ENCODE results near the gene CRB2. TPM values are rescaled to one million over a fixed set of nuclear protein-coding genes. Genes with fewer than 3 reads are reported as not detected.

The CRB2 gene
- total RNA-seq, 1 experiment from 2014 or later, result 3.6 TPM

DNA sequence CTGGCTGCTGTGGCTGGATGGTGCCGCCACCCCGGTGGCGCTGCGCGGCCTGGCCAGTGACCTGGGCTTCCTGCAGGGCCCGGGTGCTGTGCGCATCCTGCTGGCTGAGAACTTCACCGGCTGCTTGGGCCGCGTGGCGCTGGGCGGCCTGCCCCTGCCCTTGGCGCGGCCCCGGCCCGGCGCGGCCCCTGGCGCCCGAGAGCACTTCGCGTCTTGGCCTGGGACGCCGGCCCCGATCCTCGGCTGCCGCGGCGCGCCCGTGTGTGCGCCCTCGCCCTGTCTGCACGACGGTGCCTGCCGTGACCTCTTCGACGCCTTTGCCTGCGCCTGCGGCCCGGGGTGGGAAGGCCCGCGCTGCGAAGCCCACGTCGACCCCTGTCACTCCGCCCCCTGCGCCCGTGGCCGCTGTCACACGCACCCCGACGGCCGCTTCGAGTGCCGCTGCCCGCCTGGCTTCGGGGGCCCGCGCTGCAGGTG is 17.5 kb downstream of the CRB2 start:
- Histone ChIP-seq H3K4ac (ENCODE audit: low read depth, low read length) (no peak overlapping the region), H3K27me3 (ENCODE audit: insufficient read depth, low read length) (no peaks in the 10 kb centered on the region; the same call in 1 of the 2 replicates), H4K8ac (replicated peaks; ENCODE audit: insufficient read length, low read depth, low read length) (no peak overlapping the region), H3K9ac (ENCODE audit: extremely low read depth, insufficient read length, low read length) (no peak overlapping the region), H3K9me3 (ENCODE audit: control insufficient read depth, low read depth, low read length) (no peaks in the 10 kb centered on the region), H3T11ph (ENCODE audit: low read length) (no peak overlapping the region), H2BK20ac (ENCODE audit: low read depth, low read length, poor library complexity, severe bottlenecking) (no peak overlapping the region), H4K20me1 (ENCODE audit: control insufficient read depth, insufficient read depth, insufficient read length) (no peaks in the 10 kb centered on the region), H3K18ac (ENCODE audit: insufficient read length, low read depth, low read length) (no peak overlapping the region), H3K23ac (ENCODE audit: insufficient read length, low read depth, low read length) (no peak overlapping the region), H3K4me1 (ENCODE audit: insufficient read depth, low read length) (no peaks in the 10 kb centered on the region), H2BK15ac (ENCODE audit: low read depth, low read length) (no peak overlapping the region), H3K14ac (ENCODE audit: insufficient read depth, low read length) (no peak overlapping the region; the same call in 1 of the 2 replicates), H2AK5ac (ENCODE audit: insufficient read length, low read length) (no peak overlapping the region), H2AFZ (ENCODE audit: low read length) (no peak overlapping the region), H3K79me2 (ENCODE audit: insufficient read depth, low read length) (no peaks in the 10 kb centered on the region), H2BK120ac (ENCODE audit: low read depth, low read length, poor library complexity, severe bottlenecking) (no peak overlapping the region), H4K91ac (ENCODE audit: insufficient read length, low read depth, low read length) (no peak overlapping the region), H2BK5ac (ENCODE audit: insufficient read length, low read length) (no peak overlapping the region), H3K79me1 (ENCODE audit: insufficient read depth, low read depth, low read length, poor library complexity, severe bottlenecking) (no peaks in the 10 kb centered on the region), H3K23me2 (ENCODE audit: insufficient read length, low read depth, low read length, poor library complexity, severe bottlenecking) (no peaks in the 10 kb centered on the region), H3K4me2 (ENCODE audit: insufficient read depth, insufficient read length, low read length) (no peak overlapping the region), H3K56ac (ENCODE audit: insufficient read length, low read depth, low read length) (no peak overlapping the region), H4K5ac (ENCODE audit: insufficient read length, low read depth, low read length) (no peak overlapping the region), H2BK12ac (ENCODE audit: insufficient read length, low read depth, low read length) (no peak overlapping the region), H3K27ac (ENCODE audit: insufficient read length, low read depth, low read length) (no peak overlapping the region)
- WGBS (ENCODE audit: extremely low coverage, insufficient read length, low lambda C conversion rate), result no CpG with 5 or more reads among the region's 60 CpGs
- TF ChIP-seq CTCF (conservative IDR thresholded peaks at IDR 0.05), result no peak
- H3K36me3 Mint-ChIP-seq (ENCODE audit: insufficient read depth in 1 of 3, low read depth in 3 of 3), result peaks cover 0 to 30% (median 2%) of the 10 kb centered on the region in 3 experiments; a peak in 4 of 7 replicates
- DNase-seq, result no peak
- H3K9me3 Mint-ChIP-seq, result no peaks in the 10 kb centered on the region; a peak in 1 of 5 replicates
- peaks cover 21% of the 10 kb centered on the region for H3K27me3 Mint-ChIP-seq (ENCODE audit: low read depth)
- H3K4me3 Mint-ChIP-seq, result no peak overlapping the region
- H3K4me1 Mint-ChIP-seq, result peaks cover 22 to 32% of the 10 kb centered on the region in 2 experiments
- no peak overlapping the region; a peak in 1 of 7 replicates for H3K27ac Mint-ChIP-seq

All from H9 (cell line).